Common myeloid progenitor, CD34-positive (primary cell): ENCODE measurements around the gene PLCZ1. TPM values are rescaled to one million over a fixed set of nuclear protein-coding genes. Genes with fewer than 3 reads are reported as not detected.
"Not testable (repeated sequence)": the region's sequence is repeated elsewhere in the genome, so short reads cannot be mapped to it uniquely, and the experiment has no call there.

Experiments
- CTCF ChIA-PET: fragments of 350-600 bp; sonication (Branson Sonifier 250); formaldehyde crosslinking; loops from one replicate; lab custom pipeline; 2021; ENCODE audit warnings: antibody characterized with exemption; lab: Charles Lee
- POLR2A ChIA-PET: fragments of 350-600 bp; sonication (Branson Sonifier 250); formaldehyde crosslinking; loops from one replicate; lab custom pipeline; 2021; ENCODE audit warnings: antibody characterized with exemption; lab: Charles Lee
- DNase-seq, 3 donors: peaks; one replicate each; pipeline versions ENCODE4 v3.0.0 to v3.0.0-alpha.2; 2013
- H3K27ac ChIP-seq, 2 experiments: 1 replicate in 1 of 2; 2 replicates in 1 of 2; pipeline ENCODE4 v1.7.0; 2013; ENCODE audit warnings: inconsistent platforms in 2 of 2, low read length in 2 of 2, mild to moderate bottlenecking in 2 of 2, low read depth in 1 of 2, moderate library complexity in 1 of 2; ENCODE audit not compliant: severe bottlenecking in 2 of 2, insufficient read depth in 1 of 2, poor library complexity in 1 of 2
- H3K27me3 ChIP-seq, 5 experiments: replicated peaks in 2 of 5; 1 replicate in 3 of 5; 2 replicates in 2 of 5; pipeline versions ENCODE4 v1.6.1 to v1.7.0; 2013; ENCODE audit warnings: low read length in 4 of 5, mild to moderate bottlenecking in 2 of 5, moderate library complexity in 2 of 5, inconsistent platforms in 1 of 5; ENCODE audit not compliant: insufficient read depth in 5 of 5, control insufficient read depth in 4 of 5
- H3K36me3 ChIP-seq, 4 experiments: 1 replicate in 2 of 4; 2 replicates in 2 of 4; pipeline versions ENCODE4 v1.6.1 to v1.7.0; 2013; ENCODE audit warnings: low read length in 3 of 4, control low read depth in 1 of 4, mild to moderate bottlenecking in 1 of 4; ENCODE audit not compliant: control insufficient read depth in 4 of 4, insufficient read depth in 4 of 4
- H3K4me1 ChIP-seq, 4 experiments: 1 replicate in 3 of 4; 2 replicates in 1 of 4; pipeline versions ENCODE4 v1.6.1 to v1.7.1; 2013; ENCODE audit warnings: low read length in 3 of 4, mild to moderate bottlenecking in 3 of 4, control low read depth in 1 of 4, inconsistent platforms in 1 of 4, moderate library complexity in 1 of 4; ENCODE audit not compliant: control insufficient read depth in 4 of 4, insufficient read depth in 4 of 4; ENCODE audit errors: control extremely low read depth in 1 of 4
- H3K4me3 ChIP-seq, 7 experiments: 1 replicate in 4 of 7; 2 replicates in 3 of 7; pipeline versions ENCODE4 v1.5.1 to v1.7.0; 2013; ENCODE audit warnings: mild to moderate bottlenecking in 7 of 7, low read length in 6 of 7, moderate library complexity in 6 of 7, inconsistent platforms in 2 of 7, low read depth in 2 of 7, control low read depth in 1 of 7; ENCODE audit not compliant: insufficient read depth in 4 of 7, control insufficient read depth in 1 of 7; ENCODE audit errors: extremely low read depth in 1 of 7
- H3K9me3 ChIP-seq, 5 experiments: 1 replicate in 4 of 5; 2 replicates in 1 of 5; pipeline versions ENCODE4 v1.6.1 to v1.7.1; 2013; ENCODE audit warnings: low read length in 4 of 5, mild to moderate bottlenecking in 2 of 5, inconsistent platforms in 1 of 5, low read depth in 1 of 5, moderate library complexity in 1 of 5; ENCODE audit not compliant: control insufficient read depth in 4 of 5, insufficient read depth in 2 of 5; ENCODE audit errors: control extremely low read depth in 1 of 5
- WGBS: methylation state at CpG from one replicate; pipeline ENCODE4 v1.1.5; 2013; ENCODE audit not compliant: insufficient coverage; 5-methylcytosine and 5-hydroxymethylcytosine counted together
- polyA plus RNA-seq: library from polyadenylated mRNA; unstranded; fragments of 120-200 nt; gene quantifications from one replicate; pipeline ENCODE4 v1.2.1, GENCODE V29; 2013

The PLCZ1 gene, protein sequence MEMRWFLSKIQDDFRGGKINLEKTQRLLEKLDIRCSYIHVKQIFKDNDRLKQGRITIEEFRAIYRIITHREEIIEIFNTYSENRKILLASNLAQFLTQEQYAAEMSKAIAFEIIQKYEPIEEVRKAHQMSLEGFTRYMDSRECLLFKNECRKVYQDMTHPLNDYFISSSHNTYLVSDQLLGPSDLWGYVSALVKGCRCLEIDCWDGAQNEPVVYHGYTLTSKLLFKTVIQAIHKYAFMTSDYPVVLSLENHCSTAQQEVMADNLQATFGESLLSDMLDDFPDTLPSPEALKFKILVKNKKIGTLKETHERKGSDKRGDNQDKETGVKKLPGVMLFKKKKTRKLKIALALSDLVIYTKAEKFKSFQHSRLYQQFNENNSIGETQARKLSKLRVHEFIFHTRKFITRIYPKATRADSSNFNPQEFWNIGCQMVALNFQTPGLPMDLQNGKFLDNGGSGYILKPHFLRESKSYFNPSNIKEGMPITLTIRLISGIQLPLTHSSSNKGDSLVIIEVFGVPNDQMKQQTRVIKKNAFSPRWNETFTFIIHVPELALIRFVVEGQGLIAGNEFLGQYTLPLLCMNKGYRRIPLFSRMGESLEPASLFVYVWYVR
- not detected for polyA plus RNA-seq

DNA sequence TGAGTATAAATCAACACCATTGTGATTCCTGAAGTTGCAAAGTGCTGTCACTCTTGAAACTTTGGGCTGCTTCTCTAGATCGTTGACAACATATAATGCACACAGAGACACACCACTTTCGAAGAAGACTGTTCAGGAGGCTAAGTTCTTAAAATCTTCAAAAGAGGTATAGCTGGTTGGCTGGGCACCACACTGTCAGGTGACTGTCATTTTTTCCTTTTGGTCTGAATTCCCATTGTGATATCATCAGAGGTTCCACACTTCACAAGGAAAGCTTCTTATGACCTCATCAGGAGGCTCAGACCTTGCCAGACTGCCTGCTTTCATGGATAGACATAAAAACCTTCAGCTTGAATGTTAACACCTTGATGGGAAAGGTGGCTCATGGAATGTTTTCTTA is at the start of gene PLCZ1, which contains the start of gene CAPZA3:
PLCZ1 (minus strand) TSS at position 194 of the 400 bp plus-strand sequence. CDS start 641 bp downstream, outside the sequence.
CAPZA3 (plus strand) TSS at position 301 of the 400 bp plus-strand sequence. CDS start 150 bp downstream, outside the sequence.
- no peak within 1 kb of the TSS for H3K27ac ChIP-seq
- DNase-seq = no peak
- ChIA-PET POLR2A (no interaction called here), CTCF (interaction anchor here (1.7 kb wide), 1 partner anchor 23 kb away, joined by 4 read pairs; no protein-coding TSS in a partner anchor)
- no peaks in the 10 kb centered on the region for H3K4me1 ChIP-seq
- peaks cover 0 to 14% (median 0%) of the 10 kb centered on the region in 5 experiments for H3K9me3 ChIP-seq
- H3K36me3 ChIP-seq = no peaks in the 10 kb centered on the region
- no CpG with 5 or more reads among the region's 2 CpGs for WGBS
- no peaks in the 10 kb centered on the region for H3K27me3 ChIP-seq
- no peak within 1 kb of the TSS for H3K4me3 ChIP-seq

- H3K36me3 ChIP-seq, H3K27ac ChIP-seq, H3K4me3 ChIP-seq, H3K9me3 ChIP-seq, DNase-seq, H3K4me1 ChIP-seq, H3K27me3 ChIP-seq, POLR2A ChIA-PET, CTCF ChIA-PET: not testable (repeated sequence)
- 98% methylated on average over 5 of the region's 8 CpGs for WGBS
Measured at GRCh38 chr12:18785465-18785864, 47.7 kb upstream of the PLCZ1 start.

DNA sequence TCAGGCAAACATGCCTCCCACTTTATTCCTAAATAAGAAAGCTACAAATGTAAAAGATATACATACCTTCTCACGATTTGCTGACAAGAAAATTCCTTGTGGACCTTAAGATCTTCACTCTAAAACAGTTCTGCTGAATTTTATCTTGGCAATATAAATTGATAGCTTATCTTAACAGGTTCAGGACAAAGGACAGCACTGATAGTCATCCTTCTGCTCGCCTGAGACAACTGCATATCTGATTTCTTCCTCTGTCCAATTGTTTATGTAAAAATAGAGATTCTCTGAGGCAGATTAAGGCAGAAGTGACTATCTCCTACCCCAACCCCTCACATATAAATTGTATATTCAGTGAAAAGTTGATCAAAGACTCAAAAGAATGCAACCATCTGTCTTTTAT is 45.0 kb upstream of the PLCZ1 start:
- no peaks in the 10 kb centered on the region for H3K36me3 ChIP-seq
- no peaks in the 10 kb centered on the region for H3K4me1 ChIP-seq
- DNase-seq = no peak
- H3K4me3 ChIP-seq = no peak overlapping the region
- CTCF ChIA-PET = no interaction called here
- no peaks in the 10 kb centered on the region for H3K27me3 ChIP-seq
- peaks cover 0 to 3% (median 0%) of the 10 kb centered on the region in 5 experiments for H3K9me3 ChIP-seq
- no peak overlapping the region for H3K27ac ChIP-seq
- WGBS = no CpG with 5 or more reads among the region's 2 CpGs
- POLR2A ChIA-PET = no interaction called here

GRCh38 chr12:18766479-18766878 is 28.7 kb upstream of the PLCZ1 start:
- H3K27ac ChIP-seq, H3K27me3 ChIP-seq, H3K4me1 ChIP-seq, DNase-seq, CTCF ChIA-PET, H3K4me3 ChIP-seq, POLR2A ChIA-PET, H3K36me3 ChIP-seq: not testable (repeated sequence)
- no CpG with 5 or more reads among the region's 1 CpG for WGBS
- H3K9me3 ChIP-seq = peaks cover 0 to 10% (median 3%) of the 10 kb centered on the region in 5 experiments

GRCh38 chr12:18755341-18755740 is 17.5 kb upstream of the PLCZ1 start:
- Histone ChIP-seq H3K36me3 (no peaks in the 10 kb centered on the region), H3K9me3 (peaks cover 0 to 1% (median 0%) of the 10 kb centered on the region in 5 experiments), H3K27ac (no peak overlapping the region), H3K27me3 (no peaks in the 10 kb centered on the region), H3K4me3 (no peak overlapping the region), H3K4me1 (peaks cover 0 to 5% (median 2%) of the 10 kb centered on the region in 4 experiments)
- 88% methylated on average over 1 of the region's 1 CpG for WGBS
- ChIA-PET POLR2A (interaction anchor here (0.6 kb wide), 1 partner anchor 66 kb away, joined by 3 read pairs; no protein-coding TSS in a partner anchor), CTCF (no interaction called here)
- peak in 1 of 3 donors; percentile 11 for DNase-seq

DNA sequence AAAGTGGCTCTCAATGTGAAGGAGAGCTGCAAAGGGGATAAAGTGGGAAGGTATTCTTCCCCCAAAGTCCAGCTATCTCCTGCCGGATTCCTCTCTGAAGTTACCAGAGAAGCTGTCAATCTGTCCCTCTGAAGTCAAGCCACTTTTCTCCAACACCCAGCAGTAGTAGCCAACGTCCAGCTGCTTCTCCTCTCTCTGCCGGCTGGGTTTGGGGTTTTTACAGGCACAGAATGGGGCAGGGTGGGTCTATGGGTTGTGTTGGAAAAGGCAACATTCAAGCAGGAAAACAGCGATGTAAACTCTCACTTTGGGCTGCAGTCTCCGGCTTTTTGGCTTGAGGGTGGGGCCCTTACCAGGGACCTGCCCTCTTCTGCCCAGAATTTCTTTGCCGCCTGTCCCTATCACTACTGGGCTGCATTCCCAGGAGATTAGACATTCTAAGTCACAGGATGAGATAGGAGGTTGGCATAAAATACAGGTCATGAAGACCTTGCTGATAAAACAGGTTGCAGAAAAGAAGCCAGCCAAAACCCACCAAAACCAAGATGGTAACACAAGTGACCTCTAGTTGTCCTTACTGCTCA is 16.4 kb upstream of the PLCZ1 start:
- DNase-seq = no peak
- CTCF ChIA-PET = no interaction called here
- Histone ChIP-seq H3K4me3 (no peak overlapping the region), H3K27me3 (no peaks in the 10 kb centered on the region), H3K9me3 (no peaks in the 10 kb centered on the region), H3K4me1 (peaks cover 0 to 5% (median 2%) of the 10 kb centered on the region in 4 experiments), H3K36me3 (no peaks in the 10 kb centered on the region), H3K27ac (no peak overlapping the region)
- POLR2A ChIA-PET = no interaction called here
- 93% methylated on average over 5 of the region's 6 CpGs for WGBS
